Measurements from ENCODE around the gene IL17F.

DNA sequence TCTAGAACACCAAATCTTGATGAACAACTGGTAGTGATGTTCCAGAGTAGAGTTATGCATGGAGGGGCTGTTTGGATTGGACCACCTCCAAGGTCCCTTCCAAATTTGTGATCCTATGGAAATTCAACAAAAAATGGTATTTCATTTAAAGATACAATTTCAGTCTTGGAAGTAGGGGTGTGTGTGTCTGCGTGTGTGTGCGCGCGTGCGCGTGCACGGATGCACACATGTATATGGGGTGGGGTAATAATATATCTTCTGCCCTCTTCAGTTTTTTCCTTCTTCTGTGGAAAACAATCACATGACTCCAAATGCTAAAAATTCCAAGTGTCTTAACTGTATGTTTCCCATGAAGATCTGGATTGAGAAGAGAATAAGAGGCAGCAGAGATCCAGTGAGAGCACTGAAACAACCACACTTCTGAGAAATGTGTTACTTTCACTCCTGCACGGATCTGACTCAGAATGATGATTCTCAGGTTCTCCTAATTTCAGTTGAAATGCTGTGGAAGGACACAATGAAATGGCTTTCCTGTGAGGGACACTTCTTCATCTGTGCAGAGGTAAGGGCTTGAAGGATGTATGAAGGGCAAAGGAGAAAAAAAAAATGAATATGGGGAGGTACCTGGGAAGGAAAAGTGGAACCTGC is 10.6 kb upstream of the IL17F start:
- no peak for TF ChIP-seq POLR2AphosphoS5 (IDR thresholded peaks at IDR 0.05; ENCODE audit: insufficient read depth in 1 of 2, low read depth in 1 of 2)
- TF ChIP-seq CTCF (IDR thresholded peaks at IDR 0.05), result no peak
